GM19023 (cell line): ENCODE results near the gene PRR5L.

ENCODE experiments used
- ATAC-seq: cut with Tn5 transposase; IDR thresholded peaks from one replicate; pipeline ENCODE4 v1.9.1; 2021; ENCODE audit warnings: mild to moderate bottlenecking, moderate library complexity; ENCODE audit not compliant: unreplicated experiment

The PRR5L gene

DNA sequence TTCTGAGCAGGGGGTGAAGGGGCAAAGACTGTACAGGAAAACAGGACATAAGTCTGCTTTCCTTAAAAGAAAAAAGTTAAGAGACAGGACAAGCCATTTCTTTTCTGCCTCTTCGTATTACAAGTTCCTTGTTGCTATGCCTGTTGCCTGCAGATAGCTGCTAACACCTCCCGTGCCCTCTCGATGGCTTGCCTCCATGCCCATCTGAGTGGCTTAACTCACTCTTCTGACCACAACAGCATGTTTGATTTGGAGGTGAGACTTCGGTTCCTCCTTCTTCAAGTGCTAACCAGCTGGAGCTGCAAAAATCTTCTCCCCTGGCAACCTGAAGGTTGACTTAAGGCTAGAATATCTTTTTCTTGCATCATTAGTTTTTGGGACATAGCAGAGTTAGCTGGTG, 103.1 kb downstream of the PRR5L start:
- ATAC-seq, result no peak

DNA sequence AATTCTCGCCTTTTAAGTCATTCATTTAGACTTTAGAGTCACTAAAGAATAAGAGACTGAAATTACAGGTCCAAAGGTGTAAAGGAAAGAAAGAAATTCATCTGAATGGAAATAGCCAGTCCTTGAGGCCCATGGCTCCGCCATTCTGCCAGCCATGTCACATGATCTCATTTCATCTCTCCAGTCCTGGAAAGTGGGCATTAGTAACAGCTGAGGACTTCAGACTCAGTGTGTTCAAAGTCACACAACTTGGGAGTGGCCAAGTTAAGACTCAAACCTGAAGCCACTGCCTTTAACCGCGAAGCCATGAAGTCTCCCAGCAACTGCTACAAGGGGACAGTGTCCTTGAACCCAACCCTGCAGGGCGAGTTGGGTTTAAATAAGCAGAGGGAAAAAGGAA, 103.7 kb downstream of the PRR5L start:
- no peak for ATAC-seq

DNA sequence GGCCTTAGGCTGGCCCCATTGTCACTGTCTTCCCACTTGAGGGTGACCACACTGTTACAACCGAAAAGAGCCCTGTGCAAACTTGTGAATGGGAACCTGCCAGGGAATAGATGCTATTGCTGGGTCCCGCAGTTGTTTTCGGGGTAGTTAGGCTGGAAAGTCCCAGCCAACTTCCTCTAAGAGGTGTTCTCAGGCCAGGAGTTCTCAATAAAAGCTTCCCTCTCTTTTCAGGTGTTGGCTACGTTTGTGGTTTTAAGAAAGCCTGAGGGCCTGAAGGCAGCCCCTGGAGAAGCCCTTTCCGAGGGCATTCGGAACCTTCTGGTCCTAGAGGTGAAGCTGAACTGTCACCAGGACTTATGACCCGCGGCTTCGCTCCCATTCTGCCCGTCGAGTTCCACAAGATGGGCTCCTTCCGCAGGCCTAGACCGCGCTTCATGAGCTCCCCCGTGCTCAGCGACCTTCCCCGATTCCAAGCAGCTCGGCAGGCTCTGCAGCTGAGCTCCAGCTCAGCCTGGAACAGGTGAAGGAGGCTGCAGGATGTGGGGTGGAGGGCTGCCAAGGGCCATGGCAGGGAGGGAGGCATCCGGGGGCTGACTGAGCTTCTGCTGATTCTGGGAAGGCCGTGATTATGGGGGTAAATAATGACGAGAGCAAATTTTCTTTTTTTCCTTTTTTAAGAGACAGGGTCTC, 104.8 kb downstream of the PRR5L start:
- no peak for ATAC-seq

DNA sequence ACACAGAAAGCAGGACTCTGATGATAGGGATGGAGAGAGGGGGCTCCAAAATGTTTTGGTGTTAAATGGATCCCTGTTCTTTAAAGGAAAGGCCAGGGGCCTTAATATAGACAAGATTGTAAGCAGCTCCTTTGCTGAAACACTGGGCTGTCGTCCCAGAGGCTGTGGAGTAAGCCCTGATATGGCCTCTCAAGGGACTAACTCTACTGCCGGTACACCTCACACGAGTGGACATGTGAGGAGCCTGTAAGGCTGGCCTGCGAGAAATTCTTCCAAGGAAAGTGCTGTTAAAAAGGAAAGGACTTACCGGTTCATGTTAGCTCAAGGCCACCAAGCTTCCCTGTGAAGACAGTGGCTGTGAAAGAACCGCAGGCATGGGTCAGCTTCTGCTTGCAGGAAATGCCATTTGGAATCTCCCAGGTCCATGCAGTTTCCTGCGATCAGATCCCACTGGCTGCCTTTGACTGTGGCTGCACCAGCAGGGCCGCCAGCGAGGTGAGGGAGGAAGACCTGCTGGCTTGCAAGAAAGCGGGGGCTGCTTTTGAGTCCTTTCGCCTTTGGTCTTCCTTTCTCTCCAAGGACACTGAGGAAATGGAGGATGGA, 106.6 kb downstream of the PRR5L start:
- no peak for ATAC-seq

DNA sequence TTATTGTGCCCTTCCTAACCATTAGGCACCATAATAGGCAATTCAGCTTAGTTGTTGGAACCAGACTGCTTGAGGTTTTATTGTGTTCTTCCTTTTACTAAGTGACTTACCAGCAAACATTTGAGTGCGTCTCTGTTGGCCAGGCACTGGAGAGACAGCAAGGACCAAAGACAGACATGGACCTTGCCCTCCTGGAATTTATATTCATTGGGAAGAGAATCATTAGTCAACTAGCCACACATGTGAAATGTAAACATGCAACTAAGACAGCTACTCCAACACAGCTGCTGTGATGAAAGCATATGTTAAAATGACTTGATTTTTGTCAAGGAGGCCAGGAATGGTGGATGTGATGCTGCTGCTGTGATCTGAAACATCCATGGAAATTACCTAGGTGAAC, 107.6 kb downstream of the PRR5L start:
- ATAC-seq, result no peak

DNA sequence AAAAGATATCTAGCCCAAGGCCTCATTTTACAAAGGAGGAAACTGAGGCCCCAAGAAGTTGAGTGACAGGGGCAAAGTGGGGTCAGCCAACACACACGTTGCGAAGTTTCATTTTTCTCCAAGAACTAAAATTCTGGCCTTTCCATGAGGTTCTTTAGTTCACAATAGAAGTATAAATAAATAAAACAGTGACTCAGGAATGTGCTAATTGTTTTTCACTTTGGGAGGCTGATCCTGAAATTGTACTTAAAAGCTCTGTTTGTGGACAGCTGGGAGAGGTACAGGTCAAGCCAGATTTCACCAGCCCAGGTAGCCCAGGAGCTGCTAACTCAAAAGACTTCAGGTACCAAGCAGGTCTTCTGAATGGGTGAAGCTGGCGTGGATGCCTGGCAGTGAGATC, 108.7 kb downstream of the PRR5L start:
- no peak for ATAC-seq

DNA sequence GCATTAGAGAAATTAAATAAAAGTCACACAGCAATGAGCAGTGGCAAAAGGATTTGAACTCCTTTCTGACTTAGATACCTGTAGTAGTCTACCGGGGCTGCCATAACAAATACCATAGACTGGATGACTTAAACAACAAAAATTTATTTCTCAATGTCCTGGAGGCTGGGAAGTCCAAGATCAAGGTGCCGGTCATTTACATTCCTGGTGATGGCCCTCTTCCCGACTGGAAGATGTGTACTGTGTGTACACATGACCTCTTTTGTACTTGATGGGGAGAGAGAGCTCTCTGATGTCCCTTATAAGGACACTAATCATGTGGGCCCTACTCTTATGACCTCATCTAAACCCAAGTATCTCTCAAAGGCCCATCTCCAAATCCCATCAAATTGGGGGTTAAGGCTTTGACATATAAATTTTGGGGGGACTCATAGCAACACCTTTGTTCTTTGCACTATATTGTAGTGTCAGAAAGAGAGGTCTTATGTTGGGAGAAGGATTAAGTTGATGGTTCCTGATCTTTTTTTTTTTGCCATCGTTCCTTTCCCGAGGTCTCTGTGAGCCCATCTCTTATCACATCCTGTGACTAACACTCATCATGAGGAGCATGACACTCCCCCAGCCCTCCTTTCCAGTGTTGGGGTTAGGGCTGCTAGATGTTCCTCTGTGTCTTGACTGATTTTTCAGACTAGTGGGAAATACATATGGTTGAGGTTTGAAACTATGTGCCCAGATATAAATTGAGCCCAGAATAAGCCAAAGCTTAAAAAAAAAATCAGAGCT, 109.7 kb downstream of the PRR5L start:
- no peak for ATAC-seq

DNA sequence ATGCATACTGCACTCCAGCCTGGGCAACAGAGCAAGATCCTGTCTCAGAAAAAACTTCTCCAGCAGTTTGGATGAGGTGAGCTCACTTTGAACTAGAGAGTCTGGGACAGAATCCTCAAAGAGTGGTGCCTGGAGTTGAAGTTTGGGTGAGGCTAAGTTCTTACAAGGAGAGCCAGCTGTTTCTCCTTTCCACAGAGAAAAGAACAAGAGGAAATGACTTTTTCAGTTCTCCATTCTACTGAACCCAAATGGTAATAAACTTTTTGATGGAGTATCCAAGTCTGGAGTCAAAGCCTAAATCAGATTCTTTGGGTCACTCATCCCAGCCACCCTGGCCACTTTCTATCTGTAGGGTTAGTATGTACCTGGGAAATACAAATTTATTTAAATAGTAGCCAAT, 111.3 kb downstream of the PRR5L start:
- no peak for ATAC-seq

DNA sequence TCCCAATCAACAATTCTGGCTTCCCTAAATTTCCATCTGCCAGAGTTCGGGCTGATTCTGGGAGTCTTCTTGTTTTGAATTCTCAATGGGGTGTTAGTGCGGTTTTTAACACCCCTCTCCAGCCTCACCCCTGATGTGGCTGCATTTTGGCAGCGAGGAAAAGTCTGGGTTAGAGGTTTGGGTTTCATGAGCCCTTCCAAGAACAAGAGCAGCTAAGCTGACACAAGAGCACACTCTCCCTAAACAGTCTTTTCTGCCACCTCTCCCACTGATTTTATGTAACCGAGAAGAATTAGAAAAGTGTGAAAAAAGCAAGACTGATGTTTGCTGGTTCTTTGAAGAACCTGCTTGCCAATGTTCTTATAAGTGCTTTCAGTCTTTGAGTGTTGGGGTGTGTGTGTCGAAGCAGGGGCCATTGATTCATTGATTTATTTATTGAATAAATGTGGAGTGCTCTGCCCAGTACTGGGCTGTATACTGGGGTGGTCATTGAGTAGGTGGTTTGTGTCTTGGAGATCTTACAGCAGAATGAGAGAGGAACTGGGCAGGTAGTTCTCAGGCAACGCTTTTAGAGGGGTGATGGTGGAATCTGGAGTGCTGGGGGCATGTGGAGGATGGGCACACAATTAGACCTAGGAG, 112.5 kb downstream of the PRR5L start:
- ATAC-seq, result no peak

DNA sequence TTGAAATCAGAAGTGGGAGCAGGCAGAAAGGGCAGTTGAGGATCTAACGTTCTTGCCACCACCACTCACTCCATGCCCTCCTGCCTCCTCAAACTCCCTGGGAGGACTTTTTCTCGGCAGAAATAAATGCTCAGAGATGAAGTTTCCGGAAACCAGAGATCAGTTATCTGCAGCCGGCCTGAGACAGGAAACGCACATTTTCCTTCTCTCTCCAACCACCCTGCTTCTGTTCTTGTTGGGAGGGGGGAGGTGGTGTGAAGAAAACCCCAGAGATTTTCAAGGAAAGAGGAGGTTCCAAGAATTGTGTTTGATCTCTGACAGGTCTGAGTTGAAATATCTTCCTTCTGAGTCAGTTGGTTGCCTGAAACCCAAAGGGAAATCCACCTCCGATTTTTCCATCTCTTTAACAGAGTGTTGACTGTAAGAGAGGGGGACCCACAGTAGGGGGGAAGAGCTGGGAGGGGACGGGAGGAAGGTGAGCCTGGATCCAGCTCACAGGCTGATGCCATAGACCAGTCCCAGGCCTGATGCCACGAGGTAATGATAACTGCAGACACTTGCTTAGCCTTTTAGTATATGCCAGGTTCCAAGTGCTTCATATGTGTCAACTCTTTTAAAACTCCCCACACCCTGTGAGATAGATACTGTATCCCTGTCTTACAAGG, 113.2 kb downstream of the PRR5L start:
- no peak for ATAC-seq

DNA sequence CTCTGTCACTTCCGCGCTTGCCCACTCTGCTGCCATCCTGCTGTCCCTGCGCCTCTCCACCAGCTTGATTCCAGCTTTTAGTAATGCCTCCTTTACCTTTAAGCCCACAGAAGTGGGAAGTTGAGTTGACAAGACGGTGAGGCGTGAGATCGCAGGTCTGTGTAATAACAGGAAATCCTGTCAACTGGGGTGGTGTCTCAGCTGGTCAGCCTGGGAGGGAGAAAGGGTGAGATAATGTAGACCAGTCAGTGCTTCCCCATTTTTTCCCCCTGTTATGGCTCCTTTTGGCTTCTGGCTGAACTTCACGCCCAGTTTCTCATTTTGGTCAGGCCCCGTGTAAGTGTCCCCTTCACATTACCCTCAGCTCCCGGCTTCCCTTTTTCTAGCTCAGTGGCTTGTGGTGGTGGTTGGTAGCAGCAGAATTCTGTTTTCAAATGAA, 115.1 kb downstream of the PRR5L start:
- peak; percentile 74 for ATAC-seq

DNA sequence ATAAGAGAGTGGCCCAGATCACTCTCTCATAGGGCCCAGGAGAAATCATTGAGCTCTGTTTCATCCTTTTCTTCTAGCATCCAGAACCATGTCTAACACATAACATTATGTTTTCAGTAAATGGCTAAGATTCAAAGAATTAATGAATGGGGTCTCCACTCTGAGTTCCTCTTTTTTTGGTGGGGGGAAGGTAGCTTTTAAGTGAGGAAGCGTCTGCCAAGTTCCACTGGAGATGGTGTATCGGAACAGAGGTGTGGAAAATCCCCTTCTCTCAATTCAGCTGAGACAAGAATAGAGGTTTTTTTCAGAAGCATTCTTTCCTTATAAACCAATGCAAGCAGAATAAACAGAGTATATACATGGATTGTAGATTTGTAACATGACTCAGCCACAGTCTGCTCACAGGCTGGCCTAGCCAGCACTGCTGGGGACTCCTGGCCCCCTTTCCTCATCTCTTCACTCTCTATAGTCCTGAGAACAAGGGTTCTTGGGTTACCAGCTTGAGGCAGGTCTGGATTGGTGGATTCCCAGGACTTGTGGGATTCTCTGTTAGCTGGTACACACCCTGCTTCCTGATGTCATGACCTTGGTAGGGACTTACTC, 116.8 kb downstream of the PRR5L start:
- no peak for ATAC-seq

DNA sequence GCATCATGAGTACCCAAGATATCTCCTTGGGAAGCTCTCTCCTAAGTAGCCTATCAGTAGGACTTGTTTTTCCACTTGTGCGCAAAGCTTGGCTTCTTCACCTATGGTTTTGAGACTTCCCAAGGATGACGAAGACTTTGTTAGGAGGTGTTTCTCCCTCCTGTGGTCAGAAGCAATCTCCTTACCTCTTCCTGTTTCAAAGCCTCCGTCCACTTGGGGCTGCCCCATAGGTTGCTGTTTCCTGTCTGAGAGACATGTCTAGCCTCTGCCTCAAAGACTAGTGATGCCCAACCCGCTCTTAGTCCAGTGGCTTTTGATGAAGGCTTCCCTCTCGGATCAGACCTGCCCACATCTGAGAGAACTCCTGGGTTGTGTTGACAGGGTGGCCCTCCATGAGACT, 121.1 kb downstream of the PRR5L start:
- ATAC-seq, result peak; percentile 72

DNA sequence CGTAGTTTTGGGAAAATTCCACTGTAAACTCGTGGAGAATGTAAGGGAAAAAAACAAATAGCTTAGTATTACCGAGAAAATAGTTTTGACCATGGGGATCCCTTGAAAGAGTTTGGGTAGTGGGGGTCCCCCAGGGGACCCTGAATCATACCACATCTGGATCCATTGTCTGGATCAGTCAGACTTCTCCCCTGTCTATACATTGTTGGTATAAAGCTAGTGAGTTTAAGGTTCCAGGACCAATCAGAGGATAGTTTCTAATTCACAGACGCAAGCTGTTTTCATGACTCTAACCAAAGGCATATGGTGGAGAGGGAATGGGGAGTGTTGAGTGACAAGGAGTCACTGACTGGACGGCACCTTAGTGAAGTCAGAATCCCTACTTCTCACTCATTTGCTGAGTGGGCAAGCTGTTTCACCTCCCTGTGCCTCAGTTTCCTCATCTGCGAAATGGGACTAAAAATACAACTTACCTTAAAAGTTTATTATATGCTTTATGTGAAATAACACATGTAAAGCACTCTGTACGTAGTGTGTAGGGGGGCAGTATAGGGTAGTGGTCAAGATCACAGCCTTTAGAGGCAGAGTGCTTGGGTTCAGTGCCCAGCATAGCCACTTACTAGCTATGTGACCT, 123.8 kb downstream of the PRR5L start:
- ATAC-seq, result no peak

DNA sequence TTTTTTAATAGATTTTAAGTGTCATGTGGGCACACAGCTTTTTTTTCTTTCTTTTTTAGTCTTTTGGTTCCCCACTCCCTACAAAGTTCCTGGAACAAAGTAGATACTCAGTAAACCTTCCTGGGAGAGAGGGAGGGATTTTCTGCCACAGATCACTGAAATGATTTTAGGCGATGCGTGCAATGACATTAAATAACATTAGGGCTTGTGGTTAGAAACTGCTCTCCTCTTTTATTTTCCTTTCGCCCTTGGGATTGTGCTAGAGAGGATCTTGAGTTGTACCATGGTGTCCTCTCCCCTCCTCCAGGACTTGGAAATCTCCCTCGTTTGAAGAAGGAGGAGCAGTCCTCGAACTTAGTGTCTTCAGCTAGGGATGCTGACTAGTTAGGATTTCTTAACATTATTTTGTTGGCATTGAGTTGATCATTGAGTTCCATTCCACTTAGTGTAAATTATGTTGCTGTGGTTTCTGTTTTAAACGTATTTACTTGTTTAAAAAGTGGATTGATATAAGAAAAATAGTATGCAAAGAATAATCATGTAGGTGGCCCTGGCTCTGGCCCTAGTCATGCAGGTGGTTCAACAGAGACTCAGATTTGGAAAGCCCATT, 125.6 kb downstream of the PRR5L start:
- ATAC-seq, result no peak

DNA sequence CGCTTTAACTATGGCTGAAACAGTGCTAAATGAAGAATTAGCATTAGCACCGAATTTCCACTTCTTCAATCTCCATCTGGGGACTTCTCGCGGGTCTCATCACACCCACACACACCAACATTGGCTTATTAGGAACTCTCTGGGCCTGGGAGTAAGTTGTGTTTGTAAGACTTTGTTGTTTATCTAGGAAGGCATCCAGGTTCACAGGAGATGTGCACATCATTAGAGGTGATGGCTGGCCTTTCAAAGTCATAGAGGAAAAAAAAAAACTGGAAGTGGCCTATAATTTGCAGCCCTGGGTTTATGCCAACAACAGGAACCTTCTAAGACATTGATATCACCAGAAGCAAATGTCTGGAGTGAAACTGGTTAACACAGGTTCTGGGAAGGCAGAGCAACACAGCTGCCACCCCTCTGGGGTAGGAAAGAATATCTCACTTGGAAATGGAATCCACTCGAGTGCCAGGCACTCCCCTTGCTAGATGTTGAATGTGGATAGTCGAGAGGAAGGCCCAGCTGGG, 129.5 kb downstream of the PRR5L start:
- no peak for ATAC-seq

DNA sequence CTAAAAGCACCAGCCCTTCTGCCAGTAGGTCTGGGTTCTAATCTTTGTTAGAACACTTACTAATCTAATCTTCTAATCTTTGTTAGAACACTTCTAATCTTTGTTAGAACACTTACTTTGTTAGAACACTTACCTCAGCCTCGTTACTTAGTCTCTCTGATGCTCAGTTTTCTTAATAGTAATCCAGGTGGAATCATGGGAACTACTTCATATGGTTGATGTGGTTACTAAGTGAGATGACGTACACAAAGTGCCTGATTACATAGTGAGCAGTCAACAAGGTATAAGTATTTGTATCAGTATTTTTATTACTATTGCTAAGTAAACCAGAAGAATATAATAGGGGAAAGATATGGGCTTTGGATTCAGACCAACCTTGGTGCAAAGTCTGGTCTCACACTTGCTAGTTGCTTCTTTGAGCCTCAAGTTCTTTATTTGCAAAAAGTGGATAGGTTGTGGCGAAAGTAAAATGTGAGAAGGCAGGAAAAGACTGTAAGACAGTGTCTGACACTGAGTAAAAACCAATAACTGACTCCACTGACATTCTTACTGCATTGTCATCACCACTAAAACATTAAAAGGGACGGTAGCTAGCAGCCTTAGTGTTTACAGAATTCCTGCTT, 130.2 kb downstream of the PRR5L start:
- no peak for ATAC-seq

DNA sequence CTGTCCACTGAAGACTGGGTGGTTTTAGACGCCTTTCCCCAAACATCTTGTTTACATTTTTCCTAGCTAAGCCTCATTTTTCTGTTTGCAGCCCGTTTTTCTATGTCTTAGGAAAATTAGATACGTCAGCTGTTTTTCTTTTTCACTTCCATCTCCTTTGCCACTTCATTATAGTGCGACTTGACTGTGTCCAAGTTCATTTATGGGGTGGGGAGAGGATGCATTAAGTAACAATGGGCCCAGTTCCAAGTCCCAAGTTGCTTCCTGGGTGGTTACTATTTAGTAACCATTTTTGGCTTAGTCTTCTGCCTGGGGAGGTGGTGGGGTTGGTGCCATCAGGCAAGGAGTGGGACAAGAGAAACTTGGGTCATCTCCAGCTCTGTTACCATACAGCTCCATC, 131.0 kb downstream of the PRR5L start:
- ATAC-seq, result no peak

DNA sequence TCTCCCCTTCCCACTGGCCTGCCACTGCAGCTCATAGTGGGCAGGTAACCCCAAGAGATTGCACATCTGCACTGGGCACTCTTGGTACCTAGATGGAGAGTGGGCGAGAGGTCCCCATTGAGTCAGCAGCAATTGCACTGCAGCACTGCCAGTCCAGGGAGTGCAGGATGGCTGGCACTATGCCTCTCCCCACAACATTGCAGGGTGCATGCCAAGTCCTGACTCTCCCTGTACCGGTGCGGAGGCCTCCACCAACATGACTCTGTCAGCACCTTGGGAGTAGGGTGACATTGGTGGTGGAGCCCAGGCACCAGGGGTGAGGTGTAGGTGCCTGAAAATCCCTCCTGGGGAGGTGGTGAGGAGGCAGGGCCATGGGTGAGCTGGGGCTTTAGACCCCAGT, 131.8 kb downstream of the PRR5L start:
- ATAC-seq, result no peak
